ENCODE measurements around the gene EGFL7. TPM values are rescaled to one million over a fixed set of nuclear protein-coding genes. Genes with fewer than 3 reads are reported as not detected.
"Not testable (repeated sequence)": the region's sequence is repeated elsewhere in the genome, so short reads cannot be mapped to it uniquely, and the experiment has no call there.

Gene EGFL7
- total RNA-seq, 1 donor from 2014 or later: 6.9 TPM

DNA sequence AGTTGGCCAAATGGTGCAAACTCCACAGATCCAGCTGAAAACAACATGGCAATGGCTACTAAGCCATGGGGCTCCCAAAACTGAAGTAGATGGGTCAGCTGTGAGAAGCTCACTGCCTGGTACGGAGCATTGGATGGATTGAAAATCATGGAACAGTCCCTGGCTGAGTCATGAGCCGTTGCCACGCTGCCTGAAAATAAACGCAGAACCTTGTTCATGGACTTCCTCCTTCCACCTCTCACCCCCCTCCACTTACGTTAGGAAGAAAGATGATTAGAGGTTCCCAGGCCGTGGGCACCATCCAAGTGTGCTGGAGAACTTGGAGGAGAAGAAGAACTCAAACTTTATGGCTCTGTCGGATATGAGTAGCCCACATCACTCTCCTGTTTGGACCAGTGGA lies 42.8 kb downstream of the EGFL7 start:
- DNase-seq (ENCODE audit: extremely low spot score, unreplicated experiment): no peak
- H3K9me3 Mint-ChIP-seq (ENCODE audit: unreplicated experiment): no peaks in the 10 kb centered on the region
- TF ChIP-seq, protein P1, sequence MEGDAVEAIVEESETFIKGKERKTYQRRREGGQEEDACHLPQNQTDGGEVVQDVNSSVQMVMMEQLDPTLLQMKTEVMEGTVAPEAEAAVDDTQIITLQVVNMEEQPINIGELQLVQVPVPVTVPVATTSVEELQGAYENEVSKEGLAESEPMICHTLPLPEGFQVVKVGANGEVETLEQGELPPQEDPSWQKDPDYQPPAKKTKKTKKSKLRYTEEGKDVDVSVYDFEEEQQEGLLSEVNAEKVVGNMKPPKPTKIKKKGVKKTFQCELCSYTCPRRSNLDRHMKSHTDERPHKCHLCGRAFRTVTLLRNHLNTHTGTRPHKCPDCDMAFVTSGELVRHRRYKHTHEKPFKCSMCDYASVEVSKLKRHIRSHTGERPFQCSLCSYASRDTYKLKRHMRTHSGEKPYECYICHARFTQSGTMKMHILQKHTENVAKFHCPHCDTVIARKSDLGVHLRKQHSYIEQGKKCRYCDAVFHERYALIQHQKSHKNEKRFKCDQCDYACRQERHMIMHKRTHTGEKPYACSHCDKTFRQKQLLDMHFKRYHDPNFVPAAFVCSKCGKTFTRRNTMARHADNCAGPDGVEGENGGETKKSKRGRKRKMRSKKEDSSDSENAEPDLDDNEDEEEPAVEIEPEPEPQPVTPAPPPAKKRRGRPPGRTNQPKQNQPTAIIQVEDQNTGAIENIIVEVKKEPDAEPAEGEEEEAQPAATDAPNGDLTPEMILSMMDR (IDR thresholded peaks at IDR 0.05): no peak
- H3K4me3 Mint-ChIP-seq (ENCODE audit: unreplicated experiment): no peak overlapping the region
- no peaks in the 10 kb centered on the region for H3K4me1 Mint-ChIP-seq (ENCODE audit: unreplicated experiment)
- H3K27me3 Mint-ChIP-seq (ENCODE audit: unreplicated experiment): peaks cover 4% of the 10 kb centered on the region
- H3K27ac Mint-ChIP-seq (ENCODE audit: unreplicated experiment): no peak overlapping the region
- H3K36me3 Mint-ChIP-seq (ENCODE audit: unreplicated experiment): no peaks in the 10 kb centered on the region

DNA sequence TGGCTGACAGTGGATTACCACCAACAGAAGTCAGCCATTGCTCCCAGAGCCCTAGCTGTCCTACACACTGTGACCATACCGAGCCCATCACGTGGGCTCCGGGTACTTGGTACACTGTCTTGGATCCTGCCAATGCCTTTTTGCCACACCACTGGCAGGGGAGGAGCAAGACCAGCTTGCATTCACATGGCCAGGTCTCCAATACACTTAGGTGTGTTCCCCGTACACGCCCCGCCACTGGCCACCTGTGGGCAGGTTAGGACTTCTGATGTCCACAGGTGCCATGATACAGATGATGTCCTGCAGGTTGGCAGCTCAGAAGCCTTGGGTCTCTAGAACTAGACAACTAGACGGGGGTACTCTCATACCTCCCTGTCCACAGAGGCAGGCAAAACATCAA lies 44.3 kb downstream of the EGFL7 start:
- Mint-ChIP-seq H3K4me1 (ENCODE audit: unreplicated experiment) (peaks cover 10% of the 10 kb centered on the region), H3K4me3 (ENCODE audit: unreplicated experiment) (no peak overlapping the region), H3K36me3 (ENCODE audit: unreplicated experiment) (no peaks in the 10 kb centered on the region), H3K27ac (ENCODE audit: unreplicated experiment) (no peak overlapping the region), H3K9me3 (ENCODE audit: unreplicated experiment) (no peaks in the 10 kb centered on the region), H3K27me3 (ENCODE audit: unreplicated experiment) (peaks cover 4% of the 10 kb centered on the region)
- DNase-seq (ENCODE audit: extremely low spot score, unreplicated experiment): no peak
- TF ChIP-seq, protein P1 (IDR thresholded peaks at IDR 0.05): no peak

DNA sequence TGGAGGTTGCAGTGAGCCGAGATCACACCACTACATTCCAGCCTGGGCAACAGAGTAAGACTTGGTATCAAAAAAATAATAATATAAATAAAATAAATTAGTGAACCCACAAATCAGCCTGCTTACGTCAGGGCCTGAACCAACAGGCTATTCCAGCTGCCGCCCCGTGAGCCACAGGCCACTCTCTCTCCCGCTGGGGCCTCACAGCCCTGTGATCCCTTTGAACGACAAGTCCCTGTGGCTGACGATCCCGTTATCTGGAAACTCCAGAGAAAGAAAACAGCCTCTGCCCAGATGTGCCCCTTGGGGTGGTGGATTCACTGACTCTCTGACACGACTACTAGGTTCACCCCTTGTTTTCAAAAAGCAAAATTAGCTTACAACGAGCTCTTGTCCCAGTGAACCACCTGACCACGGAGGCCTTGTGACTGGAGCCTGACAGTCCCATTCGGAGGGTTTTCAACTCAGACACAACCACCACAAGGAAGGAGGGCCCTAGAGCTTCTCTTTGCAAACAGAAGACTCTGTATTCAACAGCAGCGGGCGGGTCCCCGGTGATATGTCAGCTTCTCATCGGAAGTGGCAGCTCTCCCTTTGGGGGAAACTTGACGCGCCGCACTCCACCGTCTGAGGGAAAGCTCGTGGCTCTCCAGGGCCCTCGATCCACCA lies 45.3 kb downstream of the EGFL7 start:
- TF ChIP-seq, protein P1 (IDR thresholded peaks at IDR 0.05): no peak
- H3K36me3 Mint-ChIP-seq (ENCODE audit: unreplicated experiment): no peaks in the 10 kb centered on the region
- H3K27me3 Mint-ChIP-seq (ENCODE audit: unreplicated experiment): peaks cover 4% of the 10 kb centered on the region
- H3K9me3 Mint-ChIP-seq (ENCODE audit: unreplicated experiment): no peaks in the 10 kb centered on the region
- no peak overlapping the region for H3K4me3 Mint-ChIP-seq (ENCODE audit: unreplicated experiment)
- DNase-seq (ENCODE audit: extremely low spot score, unreplicated experiment): no peak
- peak overlapping the region; percentile 27 for H3K27ac Mint-ChIP-seq (ENCODE audit: unreplicated experiment)
- H3K4me1 Mint-ChIP-seq (ENCODE audit: unreplicated experiment): peaks cover 10% of the 10 kb centered on the region

DNA sequence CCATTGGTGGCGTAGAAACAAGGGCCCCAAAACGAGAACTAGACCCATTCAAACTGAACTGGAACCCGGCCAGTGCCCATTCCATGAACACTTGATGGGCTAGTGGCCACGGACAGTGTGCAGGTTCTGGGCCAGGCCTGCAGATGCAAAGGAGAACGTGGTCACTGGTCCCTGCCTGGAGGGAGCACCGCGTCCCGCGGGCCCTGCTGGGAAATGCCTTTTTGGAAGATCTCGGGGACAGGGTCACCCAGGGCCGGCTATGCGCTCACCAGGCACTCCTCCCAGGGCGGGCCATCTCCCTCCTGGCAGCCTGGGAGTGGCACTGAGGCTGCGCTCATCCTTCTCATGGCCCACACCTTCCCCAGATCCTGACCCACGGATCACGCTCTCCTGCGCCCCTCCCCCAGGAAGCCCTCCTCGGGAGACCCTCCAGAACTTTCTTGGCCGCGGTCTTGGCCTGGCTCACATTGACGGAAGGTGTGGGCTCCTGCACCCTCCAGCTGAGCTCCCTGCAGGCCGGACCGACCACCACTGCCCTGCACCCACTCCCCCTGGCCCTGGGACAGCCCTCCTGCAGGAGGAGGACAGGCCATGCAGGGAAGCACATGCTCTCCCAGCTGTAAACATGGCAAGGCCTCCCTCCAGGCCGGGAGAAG lies 46.9 kb downstream of the EGFL7 start:
- Mint-ChIP-seq H3K4me3 (ENCODE audit: unreplicated experiment) (no peak overlapping the region), H3K4me1 (ENCODE audit: unreplicated experiment) (peaks cover 24% of the 10 kb centered on the region), H3K36me3 (ENCODE audit: unreplicated experiment) (no peaks in the 10 kb centered on the region), H3K27ac (ENCODE audit: unreplicated experiment) (no peak overlapping the region), H3K27me3 (ENCODE audit: unreplicated experiment) (peaks cover 4% of the 10 kb centered on the region), H3K9me3 (ENCODE audit: unreplicated experiment) (no peaks in the 10 kb centered on the region)
- TF ChIP-seq, protein P1 (IDR thresholded peaks at IDR 0.05): no peak
- DNase-seq (ENCODE audit: extremely low spot score, unreplicated experiment): no peak

DNA sequence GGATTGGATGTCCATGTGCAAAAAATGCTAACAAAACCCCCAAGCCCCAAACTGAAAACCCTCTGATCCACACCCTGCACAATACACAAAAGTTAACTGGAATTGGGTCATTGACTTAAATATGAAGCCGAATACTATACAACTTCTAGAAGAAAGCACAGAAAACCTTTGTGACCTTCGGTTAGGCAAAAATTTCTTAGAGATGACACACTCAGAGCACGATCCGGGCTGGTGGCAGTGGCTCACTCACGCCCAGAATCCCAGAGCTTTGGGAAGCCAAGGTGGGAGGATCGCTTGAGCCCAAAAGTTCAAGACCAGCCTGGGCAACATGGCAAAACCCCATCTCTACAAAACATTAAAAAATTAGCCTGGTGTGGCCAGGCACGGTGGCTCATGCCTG lies 47.8 kb downstream of the EGFL7 start:
- Mint-ChIP-seq H3K9me3 (ENCODE audit: unreplicated experiment) (no peaks in the 10 kb centered on the region), H3K27ac (ENCODE audit: unreplicated experiment) (no peak overlapping the region), H3K4me1 (ENCODE audit: unreplicated experiment) (peaks cover 24% of the 10 kb centered on the region), H3K4me3 (ENCODE audit: unreplicated experiment) (no peak overlapping the region), H3K27me3 (ENCODE audit: unreplicated experiment) (no peaks in the 10 kb centered on the region), H3K36me3 (ENCODE audit: unreplicated experiment) (no peaks in the 10 kb centered on the region)
- TF ChIP-seq, protein P1 (IDR thresholded peaks at IDR 0.05): no peak
- no peak for DNase-seq (ENCODE audit: extremely low spot score, unreplicated experiment)

DNA sequence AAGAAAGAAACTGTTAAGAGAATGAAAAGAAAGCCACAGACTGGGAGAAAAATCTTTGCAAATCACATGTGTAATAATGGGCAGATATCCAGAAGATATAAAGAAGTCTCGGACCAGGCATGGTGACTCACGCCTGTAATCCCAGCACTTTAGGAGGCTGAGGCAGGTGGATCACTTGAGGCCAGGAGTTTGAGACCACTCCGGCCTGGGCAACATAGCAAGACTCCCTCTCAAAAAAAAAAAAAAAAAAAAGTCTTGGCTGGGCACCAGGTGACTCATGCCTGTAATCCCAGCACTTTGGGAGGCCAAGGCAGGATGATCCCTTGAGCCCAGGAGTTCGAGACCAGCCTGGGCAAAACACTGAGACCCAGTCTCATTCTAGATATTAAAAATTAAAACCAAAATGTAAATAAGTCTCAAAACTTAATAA lies 48.5 kb downstream of the EGFL7 start:
- H3K27ac Mint-ChIP-seq (ENCODE audit: unreplicated experiment): peak overlapping the region; percentile 38
- peak overlapping the region; percentile 68 for H3K4me3 Mint-ChIP-seq (ENCODE audit: unreplicated experiment)
- H3K4me1 Mint-ChIP-seq (ENCODE audit: unreplicated experiment): peaks cover 24% of the 10 kb centered on the region
- H3K27me3 Mint-ChIP-seq (ENCODE audit: unreplicated experiment); DNase-seq (ENCODE audit: extremely low spot score, unreplicated experiment); H3K9me3 Mint-ChIP-seq (ENCODE audit: unreplicated experiment); H3K36me3 Mint-ChIP-seq (ENCODE audit: unreplicated experiment): not testable (repeated sequence)

All from osteocyte (in vitro differentiated cells).